HG03280 (cell line): ENCODE data around the gene DSG1.
"Not testable (repeated sequence)": the region's sequence is repeated elsewhere in the genome, so short reads cannot be mapped to it uniquely, and the experiment has no call there.

Source experiments
- ATAC-seq: cut with Tn5 transposase; IDR thresholded peaks from one replicate; pipeline ENCODE4 v1.9.1; 2021; ENCODE audit warnings: mild to moderate bottlenecking, moderate library complexity; ENCODE audit not compliant: unreplicated experiment

Gene DSG1

DNA sequence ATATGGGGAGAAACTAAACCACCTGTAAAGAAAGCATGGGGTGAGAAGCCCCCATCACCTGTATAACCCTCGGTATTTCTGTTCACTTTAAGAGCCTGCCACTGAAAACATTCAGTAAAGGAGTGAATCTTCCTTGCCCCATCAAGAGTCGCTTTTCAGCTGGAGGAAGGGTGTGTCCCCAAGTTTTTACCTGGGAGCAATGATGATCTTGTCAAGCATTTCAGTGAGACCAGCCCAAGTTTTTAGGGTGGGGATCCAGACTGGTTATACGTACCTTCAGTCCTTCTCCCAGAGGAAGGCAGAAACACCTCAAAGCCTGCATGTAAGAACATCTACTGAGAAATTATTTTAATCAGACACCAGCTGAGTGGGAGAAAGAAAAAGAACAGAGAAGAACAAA is at the start of gene DSG1:
TSS of gene DSG1 (plus strand) at position 301 of the 400 bp plus-strand sequence. CDS start 141 bp downstream, outside the sequence.
- no peak for ATAC-seq

DNA sequence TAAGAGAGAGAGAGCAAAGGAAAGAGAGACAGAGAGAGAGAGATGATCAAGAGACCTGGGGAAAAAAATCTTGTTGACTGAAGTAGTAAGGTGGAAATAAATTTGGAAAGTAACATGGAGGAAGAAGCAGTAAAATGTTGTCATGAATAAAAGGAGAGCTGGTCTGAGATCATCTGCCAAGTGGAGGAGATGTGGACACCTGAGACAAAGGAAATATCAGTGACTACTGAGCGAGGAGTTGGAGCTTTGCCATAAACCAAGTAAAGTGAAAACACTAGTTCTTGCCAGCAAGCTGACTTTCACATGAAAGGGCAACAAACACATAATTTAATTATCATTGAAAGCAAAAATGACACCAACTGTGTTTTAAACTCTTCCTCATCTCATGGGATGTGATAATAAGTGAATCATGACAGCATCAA is 49.0 kb upstream of the DSG1 start:
- no peak for ATAC-seq

DNA sequence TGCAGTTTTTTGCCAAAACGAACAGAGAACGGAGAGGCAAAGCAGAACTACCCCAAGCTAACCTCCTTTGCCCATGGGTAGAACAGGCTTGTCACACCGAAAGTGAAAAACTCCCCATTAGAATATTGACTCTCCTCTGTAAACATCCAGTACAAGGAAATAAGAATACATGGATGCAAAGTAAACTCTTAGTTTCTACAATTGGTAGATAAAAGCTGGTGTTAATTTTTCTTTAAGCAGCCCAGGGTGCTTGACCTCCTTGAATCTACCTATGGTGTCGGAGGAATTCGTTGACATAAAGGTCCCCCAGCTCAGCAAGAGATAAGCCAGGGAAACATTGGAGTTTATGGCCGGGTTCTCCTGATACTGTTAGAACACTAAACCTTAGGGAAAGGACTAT is 48.4 kb upstream of the DSG1 start:
- no peak for ATAC-seq

DNA sequence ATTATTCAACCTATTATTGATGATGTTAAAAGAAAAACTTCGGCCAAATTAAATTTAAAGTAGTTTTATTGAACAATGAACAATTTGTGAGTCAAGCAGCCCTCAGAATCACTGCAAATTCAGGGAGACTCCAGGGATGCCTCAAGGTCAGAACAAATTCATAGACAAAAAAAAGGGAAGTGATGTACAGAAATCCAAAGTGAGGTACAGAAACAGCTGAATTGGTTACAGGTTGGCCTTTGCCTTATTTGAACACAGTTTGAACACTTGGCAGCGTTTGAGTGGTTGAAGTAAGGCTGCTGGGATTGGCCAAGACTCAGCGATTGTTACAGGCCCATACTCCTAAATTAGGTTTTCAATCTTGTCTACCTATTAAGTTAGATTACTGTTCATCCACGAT is 47.4 kb upstream of the DSG1 start:
- no peak for ATAC-seq

DNA sequence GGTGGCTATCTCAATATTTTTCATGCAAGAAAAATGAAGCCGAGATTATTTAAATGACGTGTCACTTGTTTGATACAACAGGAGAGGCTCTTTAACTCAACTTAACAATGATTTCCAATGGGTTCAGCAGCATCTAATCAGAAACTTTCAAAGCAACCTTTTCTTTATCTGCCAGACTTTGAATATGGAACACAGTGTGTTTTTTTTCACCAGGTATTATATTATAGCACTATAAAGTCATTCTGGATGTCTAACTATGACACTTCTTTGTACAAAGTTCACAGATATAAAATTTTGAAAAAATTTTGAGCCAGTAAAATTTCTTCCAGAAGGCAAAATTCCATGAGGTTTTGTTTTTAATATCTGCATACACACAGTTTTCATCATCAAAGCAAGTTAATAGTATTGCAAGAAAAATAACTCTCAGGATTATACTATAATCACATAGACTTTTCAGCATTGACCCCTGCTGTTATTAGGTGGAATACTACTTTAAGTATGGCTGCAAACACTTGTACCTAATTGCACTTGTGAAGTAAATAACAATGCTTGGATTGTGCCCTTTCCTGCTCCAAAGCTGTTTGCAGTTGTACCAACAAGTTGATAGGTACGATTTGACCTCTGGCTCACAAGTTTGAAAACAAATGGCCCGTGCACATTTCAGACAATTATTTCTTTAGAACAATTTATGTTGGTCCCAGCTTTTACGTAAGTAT is 44.0 kb upstream of the DSG1 start:
- ATAC-seq: no peak

DNA sequence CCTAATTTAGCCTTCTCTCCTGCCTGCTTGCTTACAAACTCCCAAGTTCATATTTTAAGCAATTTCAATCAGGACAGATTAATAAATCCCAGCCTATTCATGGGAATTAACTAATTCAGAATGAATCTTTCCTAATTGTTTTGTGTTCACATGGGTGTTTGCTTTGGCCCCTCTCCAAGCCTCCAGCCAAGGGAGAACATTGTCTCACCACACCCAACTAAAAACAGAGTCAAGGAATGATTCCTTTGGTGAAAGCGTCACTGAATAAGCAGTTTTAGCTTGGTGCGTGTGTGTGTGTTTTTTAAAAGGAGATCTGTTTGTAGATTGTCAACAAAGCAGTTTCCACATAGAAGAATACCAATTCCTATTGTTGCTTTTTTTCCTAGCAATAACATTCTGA is 43.0 kb upstream of the DSG1 start:
- ATAC-seq: no peak

DNA sequence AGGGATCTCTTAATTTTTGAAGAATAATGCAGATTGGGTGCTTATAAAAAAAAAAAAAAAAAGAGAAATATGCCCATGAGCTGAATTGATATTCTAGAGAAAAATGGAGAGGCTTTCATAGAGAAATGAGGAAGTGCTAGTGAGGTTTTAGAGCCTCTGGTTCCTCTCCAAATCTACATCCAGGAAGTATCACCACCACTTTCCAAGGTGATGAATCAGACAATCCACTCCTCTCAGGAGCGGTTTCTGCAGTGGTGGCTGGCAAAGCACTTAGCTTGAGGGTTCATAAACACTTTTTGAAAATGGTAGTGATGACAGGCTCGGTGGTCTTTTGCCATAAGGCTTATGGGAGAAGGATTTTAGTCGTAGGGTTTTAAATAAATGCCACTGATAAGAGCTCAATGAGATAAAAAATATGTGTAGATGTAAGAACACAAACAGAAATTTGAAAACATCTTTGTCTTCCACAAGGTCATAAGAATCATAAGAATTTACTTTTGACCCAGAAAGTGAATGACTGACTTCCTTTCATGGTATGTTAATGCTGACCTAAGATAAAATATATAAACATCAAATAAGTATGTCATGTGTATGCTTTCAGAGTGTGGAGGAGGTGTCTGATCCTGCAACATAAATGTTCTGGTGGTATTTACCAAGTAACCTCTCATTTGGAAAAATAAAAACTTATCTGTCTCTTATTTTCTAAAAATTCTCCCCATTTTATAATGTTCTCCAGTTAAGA is 42.1 kb upstream of the DSG1 start:
- no peak for ATAC-seq

DNA sequence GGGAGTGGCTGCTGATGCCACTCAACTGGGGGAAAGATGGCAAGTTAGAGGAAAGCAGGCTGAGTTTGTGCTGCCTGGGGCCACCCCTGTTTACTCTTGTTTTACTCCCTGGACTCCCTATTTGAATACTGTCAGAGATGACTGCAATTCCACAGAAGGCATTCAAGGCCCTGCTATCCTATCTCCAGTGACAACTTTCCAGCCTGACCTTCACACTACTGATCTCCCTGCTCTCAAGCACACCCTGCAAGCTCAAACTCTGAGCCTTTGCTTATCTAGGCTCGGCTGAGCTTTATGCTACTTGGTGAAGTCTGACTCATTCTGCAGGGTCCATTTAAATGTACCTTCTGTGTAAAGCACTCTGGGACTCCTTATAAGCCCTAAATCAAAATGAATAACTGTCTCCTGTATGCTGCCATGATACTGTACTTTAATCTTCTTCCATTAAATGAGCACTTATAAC is 39.3 kb upstream of the DSG1 start:
- ATAC-seq: no peak

DNA sequence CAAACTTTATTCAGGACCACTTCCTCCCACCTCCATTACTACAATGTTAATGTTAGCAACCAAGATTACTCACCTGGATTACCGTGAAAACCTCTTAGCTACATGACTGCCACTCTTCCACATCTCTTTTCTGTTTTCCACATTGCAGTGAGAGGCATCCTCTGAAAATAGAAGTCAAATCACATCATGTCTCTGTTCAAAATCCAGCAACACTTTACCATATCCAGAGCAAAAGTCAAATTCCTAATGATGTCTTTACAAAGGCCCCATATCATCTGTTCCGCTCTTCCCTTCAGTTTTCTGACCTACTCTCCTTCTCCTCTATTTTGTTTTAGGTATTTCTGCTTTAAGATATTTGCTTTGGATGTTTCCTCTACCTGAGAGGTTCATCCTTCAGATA is 37.5 kb upstream of the DSG1 start:
- ATAC-seq: no peak

DNA sequence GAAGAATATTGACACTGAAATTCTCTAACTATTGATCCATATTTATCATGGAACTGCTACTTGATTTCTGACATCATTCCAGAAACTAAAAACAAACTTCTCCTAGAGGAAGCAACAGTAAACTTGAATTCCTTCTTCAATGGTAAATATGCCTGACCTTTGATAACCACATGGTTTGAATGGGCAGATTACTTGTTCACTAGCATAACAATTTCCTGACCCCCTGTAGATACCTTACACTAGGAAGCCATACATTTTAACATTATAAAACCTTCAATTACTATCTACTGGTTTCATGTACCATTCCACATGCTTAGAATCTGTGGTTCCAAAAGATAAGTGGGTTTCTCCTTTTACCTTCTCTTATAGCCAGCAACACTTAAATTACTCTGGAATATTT is 36.5 kb upstream of the DSG1 start:
- ATAC-seq: no peak

DNA sequence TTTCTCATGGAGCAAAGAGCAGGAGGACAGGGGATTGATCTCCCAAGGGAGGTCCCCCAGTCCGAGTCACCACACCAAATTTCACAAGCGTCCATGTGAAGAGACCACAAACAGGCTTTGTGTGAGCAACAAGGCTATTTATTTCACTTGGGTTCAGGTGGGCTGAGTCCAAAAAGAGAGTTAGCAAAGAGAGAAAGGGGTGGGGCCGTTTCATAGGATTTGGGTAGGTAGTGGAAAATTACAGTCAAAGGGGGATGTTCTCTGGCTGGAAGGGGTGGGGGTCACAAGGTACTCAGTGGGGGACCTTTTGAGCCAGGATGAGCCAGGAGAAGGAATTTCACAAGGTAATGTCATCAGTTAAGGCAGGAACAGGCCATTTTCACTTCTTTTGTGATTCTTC is 28.5 kb upstream of the DSG1 start:
- not testable (repeated sequence) for ATAC-seq

DNA sequence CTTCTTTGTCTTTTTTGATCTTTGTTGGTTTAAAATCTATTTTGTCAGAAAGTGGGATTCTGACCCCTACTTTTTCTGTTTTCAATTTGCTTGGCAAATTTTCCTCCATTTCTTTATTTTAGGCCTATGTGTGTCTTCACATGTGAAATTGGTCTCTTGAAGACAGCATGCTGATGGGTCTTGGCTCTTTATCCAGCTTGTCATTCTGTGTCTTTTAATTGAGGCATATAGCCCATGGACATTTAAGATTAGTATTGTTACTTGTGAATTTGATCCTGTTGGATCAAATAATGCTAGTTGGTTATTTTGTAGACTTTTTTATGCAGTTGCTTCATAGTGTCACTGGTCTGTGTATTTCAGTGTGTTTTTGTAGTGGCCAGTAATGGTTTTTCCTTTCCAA is 26.3 kb upstream of the DSG1 start:
- ATAC-seq: no peak

DNA sequence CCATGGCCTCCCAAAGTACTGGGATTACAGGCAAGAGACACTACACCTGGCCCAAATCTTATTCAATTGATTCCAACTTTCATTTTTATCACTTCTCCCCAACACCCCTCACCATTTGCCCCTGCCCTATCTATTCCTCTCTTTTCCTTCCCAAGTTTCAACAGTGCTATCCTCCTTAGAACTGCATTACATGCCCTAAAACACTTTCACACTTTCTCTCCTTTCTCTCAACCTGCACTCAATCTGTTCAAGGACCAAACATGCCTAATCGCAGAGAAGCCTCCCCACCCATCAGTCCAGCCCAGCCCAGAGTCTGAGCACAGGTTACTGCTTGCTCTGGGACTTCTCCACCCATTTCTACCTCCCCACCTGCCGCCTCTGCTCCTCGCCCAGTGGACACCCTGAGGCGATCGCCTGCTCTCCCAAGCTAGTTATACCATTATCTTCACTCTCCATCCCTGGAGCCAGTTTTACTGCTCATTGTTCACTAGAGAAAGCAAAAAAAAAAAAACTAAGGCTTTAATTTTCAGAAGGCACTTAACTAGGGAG is 23.7 kb upstream of the DSG1 start:
- no peak for ATAC-seq

DNA sequence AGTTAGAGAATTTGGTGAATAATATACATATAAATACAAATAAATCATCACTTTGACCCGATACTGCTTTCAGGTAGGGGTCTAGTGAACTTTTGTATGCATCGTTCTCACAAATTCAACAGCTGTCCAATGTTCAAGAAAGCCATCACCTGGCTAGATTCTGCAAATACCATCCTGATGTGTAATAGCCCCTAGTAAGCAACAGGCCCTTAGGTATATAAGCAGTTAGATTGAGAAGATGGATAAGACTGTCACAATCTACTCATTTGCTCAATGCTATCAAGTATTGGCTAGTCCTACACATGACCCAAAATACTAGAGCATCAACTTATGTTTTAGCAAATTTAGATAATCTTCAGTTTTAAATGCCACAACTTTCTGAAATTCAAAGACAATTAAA is 20.7 kb upstream of the DSG1 start:
- ATAC-seq: no peak

DNA sequence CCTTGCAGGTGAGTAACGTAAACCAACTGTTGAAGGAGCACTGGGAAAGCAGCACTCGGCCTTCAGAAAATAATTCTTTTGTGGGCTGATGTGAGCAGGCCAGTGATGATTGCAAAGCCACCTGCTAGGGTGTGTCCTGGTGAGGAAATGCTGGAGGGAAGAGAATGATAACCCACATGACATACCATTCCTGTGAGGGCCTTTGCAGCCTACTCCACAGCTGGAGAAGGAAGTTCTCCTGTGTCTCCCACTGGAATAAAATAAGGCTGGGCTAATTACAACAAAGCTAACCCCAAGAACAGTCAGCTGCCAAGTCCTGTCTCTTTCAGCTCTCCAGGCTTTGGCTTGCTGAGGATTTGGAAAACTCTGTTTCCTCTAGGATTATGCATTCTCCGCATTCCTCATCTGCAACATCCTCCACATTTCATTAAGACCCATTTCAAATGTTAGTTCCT is 16.7 kb upstream of the DSG1 start:
- ATAC-seq: no peak

DNA sequence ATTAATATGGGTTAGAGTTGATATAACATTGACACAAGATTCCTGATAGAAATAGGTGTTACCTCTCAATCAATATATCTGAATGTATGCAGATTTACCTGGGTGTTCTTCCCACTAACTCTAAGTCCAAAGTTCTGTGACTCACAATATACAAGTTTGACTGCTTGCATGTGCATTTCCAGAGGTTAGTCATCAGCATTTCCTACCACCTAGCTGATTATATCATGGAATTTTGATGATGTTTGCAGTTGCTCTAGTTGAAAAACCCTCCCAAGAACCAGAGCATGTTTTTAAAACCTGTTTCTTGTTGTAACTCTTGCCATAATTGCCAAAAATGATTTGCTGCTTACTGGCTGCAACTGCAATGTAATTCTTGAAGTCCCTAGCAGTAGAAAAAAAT is 15.0 kb upstream of the DSG1 start:
- ATAC-seq: no peak

DNA sequence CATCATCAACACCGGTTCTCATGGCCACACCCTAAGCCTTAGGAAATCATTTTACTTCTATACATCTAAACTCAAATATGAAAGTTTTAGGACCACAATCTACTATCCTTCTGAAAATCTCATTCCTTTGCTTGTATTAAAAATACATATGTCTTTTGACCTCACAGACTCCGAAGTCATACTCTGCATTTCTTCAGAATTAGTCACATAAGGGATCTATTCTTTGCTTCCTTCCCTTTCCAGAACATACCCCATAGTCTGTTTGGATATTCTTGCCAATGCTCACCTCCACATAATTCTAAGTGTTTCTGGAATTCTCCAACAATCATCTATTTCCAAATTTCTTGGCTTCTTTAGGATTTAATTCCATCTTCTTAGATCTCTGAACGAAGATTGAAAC is 14.2 kb upstream of the DSG1 start:
- no peak for ATAC-seq

DNA sequence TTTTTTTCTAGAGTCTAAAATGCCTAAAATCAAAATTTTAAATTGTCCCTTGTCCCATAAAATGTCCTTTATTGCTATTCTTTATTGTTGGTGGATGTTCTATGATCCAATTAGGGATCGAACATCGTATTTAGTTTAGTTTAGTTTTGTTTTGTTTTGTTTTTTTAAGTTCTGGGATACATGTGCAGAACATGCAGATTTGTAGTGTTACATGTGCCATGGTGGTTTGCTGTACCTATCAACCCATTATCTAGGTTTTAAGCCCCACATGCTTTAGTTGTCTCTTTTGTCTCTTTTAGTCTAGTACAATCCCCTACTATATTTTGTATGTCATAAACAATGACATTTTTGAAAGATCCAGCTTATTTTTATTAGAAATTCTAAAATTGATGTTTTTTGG is 8.8 kb upstream of the DSG1 start:
- no peak for ATAC-seq

DNA sequence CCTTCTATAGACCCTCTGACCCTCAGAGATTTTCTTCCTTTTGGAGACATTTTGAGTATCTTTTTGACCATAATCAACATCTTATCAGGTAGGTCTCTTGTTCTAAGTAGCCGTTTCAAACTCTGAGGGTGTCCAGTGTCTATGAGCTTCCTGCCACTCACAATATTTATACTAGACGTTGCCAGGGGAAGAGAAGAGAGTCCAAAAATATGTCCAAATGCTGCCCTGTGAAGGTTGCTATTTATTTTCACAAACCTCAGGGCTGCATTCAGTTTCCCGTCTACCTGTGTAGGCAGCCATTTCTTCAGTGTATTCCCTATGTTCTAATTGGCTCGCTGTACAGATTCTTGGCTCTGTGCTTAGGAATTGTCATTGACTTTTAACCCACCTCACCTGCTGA is 986 bp upstream of the DSG1 start:
- ATAC-seq: no peak

DNA sequence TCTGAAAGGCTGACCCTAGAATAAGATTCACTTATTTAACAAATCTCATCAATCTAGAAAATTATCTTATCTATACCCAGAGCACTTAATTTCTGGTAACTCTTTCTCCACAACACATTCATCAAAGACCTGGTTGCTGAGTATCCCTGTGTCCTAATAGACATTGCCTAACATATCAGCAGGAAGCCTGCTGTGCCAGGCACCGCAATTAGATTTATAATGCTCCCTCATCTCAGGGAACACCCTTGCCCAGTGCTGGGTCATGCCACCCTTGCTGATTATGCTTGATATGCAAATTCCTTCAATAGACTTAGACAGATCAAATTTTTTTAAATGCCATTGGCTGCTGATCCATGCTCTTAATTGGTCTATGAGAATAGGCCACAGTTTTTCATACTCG is 3.8 kb downstream of the DSG1 start:
- no peak for ATAC-seq

DNA sequence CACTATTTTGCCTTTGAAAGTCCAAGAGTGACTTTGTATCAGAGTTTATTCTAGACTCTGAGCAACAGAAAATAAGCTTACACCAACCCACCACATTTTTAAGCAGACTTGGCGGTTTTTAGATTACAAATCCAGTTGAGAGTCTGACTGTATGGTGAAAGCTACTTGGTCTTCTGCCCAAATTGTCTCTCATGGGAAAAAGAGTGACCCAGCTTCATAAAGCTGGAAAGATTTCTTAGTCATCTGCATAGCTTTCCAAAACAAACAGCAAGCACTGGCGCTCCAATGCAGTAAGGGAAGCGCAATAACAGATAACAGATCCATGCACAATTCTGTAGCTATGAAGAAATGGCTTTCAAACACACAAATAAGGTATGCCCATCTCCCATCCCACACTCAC is 7.1 kb downstream of the DSG1 start:
- ATAC-seq: no peak

DNA sequence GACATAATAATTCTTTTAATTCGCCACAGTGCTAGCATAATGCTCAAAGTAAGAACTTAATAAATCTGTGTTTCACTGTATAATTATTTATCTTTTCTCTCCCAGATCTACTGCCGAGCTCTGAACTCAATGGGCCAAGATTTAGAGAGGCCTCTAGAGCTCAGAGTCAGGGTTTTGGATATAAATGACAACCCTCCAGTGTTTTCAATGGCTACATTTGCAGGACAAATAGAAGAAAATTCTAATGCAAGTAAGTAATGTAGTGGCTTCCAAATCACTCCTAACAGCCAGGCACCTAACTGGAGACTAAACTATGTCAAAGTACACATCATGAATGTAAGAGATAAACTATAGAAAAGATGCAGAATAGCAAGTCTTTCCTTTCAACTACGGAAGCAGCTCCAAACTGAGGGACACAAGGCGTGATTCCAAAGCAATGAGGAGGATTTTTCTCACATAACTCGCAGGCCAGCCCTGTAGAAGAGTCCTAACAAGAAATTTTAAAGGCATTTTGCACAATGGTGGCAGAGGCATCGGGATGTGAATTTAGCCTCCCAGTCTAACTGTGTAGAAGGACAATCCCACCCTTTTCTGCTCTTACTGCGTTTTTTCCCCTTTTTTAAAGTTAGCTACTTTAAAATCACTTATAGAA is 12.0 kb downstream of the DSG1 start:
- no peak for ATAC-seq
